ENCODE results near the gene PRR5L. TPM values are rescaled to one million over a fixed set of nuclear protein-coding genes. Genes with fewer than 3 reads are reported as not detected.
A peak's percentile ranks its signal among the peaks of the same experiment; 100 is the strongest.

The PRR5L gene
- total RNA-seq, 1 donor from 2014 or later, result 103 TPM

- H3K9me3 Mint-ChIP-seq (ENCODE audit: unreplicated experiment), result no peaks in the 10 kb centered on the region
- peak; percentile 89 for DNase-seq (ENCODE audit: extremely low spot score, unreplicated experiment)
- peak overlapping the region; percentile 97 for H3K27ac Mint-ChIP-seq (ENCODE audit: unreplicated experiment)
- H3K4me3 Mint-ChIP-seq (ENCODE audit: unreplicated experiment), result peak overlapping the region; percentile 98
- no peaks in the 10 kb centered on the region for H3K27me3 Mint-ChIP-seq (ENCODE audit: unreplicated experiment)
- H3K4me1 Mint-ChIP-seq (ENCODE audit: unreplicated experiment), result peaks cover 67% of the 10 kb centered on the region
- H3K36me3 Mint-ChIP-seq (ENCODE audit: unreplicated experiment), result peaks cover 28% of the 10 kb centered on the region
- TF ChIP-seq CTCF (IDR thresholded peaks at IDR 0.05), result peak; percentile 80
These were observed 81.0 kb downstream of the PRR5L start for GRCh38 chr11:36376888-36377758.

GRCh38 chr11:36377759-36378564, 81.9 kb downstream of the PRR5L start:
- Mint-ChIP-seq H3K36me3 (ENCODE audit: unreplicated experiment) (peaks cover 29% of the 10 kb centered on the region), H3K27ac (ENCODE audit: unreplicated experiment) (peak overlapping the region; percentile 97), H3K4me3 (ENCODE audit: unreplicated experiment) (peak overlapping the region; percentile 98), H3K27me3 (ENCODE audit: unreplicated experiment) (no peaks in the 10 kb centered on the region), H3K9me3 (ENCODE audit: unreplicated experiment) (no peaks in the 10 kb centered on the region), H3K4me1 (ENCODE audit: unreplicated experiment) (peaks cover 67% of the 10 kb centered on the region)
- DNase-seq (ENCODE audit: extremely low spot score, unreplicated experiment), result no peak
- TF ChIP-seq CTCF (IDR thresholded peaks at IDR 0.05), result no peak

DNA sequence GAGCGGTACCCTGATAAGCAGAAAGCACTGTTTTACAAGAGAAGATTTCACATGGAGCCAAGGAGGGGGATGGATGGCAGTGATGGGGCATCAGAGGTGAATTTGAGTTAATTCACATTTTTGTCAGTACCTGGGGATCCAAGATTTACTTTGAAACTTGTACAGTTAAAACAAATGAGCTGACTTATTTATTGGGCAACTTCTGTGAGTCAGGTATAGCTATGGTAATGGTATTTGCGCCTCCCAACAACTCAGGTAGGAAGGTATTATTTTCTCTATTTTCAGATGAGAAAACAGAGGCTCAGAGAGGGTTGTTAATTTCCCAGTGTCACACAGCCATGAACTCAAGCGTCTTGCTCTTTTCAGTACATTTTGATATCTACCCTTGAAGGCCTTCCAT, 83.6 kb downstream of the PRR5L start:
- peak overlapping the region; percentile 98 for H3K4me3 Mint-ChIP-seq (ENCODE audit: unreplicated experiment)

DNA sequence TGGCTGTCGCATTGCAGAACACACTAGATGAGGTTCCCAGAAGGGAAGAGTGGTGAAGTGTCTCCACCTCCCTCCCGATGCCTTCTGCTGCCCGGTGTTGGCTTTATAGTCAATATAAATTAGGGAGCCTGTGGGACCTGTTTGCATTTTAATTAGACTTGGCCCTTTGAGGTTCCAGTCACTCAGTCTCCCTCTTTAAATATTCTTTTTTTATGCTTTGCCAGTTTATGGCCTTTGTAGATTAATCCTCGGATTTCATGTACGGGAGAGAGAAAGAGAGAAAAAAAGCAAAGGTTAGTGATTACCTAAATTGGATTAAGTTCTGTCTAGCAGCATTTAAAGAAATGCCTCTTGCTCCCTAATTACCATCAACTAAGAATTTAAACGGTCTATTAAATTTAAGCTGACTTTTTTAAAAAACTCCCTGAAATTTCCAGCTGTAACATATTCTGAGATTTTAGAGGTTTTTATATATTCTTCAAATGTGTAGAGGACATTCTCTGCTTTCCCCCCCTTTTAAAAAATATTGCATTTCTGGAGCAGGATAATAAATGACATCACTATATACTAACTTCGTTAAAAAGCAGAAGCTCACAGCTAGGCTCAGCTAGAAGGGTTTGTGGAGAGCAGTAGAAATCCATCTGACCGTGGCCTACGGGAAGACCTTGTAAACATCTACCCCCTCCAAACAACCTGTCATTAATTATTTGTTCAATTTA, 84.4 kb downstream of the PRR5L start:
- H3K36me3 Mint-ChIP-seq (ENCODE audit: unreplicated experiment), result peaks cover 43% of the 10 kb centered on the region

More for the DNA sequence above, 83.6 kb downstream of the PRR5L start:
- DNase-seq (ENCODE audit: extremely low spot score, unreplicated experiment), result no peak
- Mint-ChIP-seq H3K27ac (ENCODE audit: unreplicated experiment) (peak overlapping the region; percentile 97), H3K9me3 (ENCODE audit: unreplicated experiment) (no peaks in the 10 kb centered on the region), H3K4me1 (ENCODE audit: unreplicated experiment) (peaks cover 71% of the 10 kb centered on the region), H3K36me3 (ENCODE audit: unreplicated experiment) (peaks cover 41% of the 10 kb centered on the region), H3K27me3 (ENCODE audit: unreplicated experiment) (no peaks in the 10 kb centered on the region)
- TF ChIP-seq CTCF (IDR thresholded peaks at IDR 0.05), result no peak

More for the DNA sequence above, 84.4 kb downstream of the PRR5L start:
- H3K9me3 Mint-ChIP-seq (ENCODE audit: unreplicated experiment), result no peaks in the 10 kb centered on the region
- no peak for TF ChIP-seq CTCF (IDR thresholded peaks at IDR 0.05)
- H3K27ac Mint-ChIP-seq (ENCODE audit: unreplicated experiment), result peak overlapping the region; percentile 97
- peak overlapping the region; percentile 98 for H3K4me3 Mint-ChIP-seq (ENCODE audit: unreplicated experiment)
- DNase-seq (ENCODE audit: extremely low spot score, unreplicated experiment), result no peak
- H3K4me1 Mint-ChIP-seq (ENCODE audit: unreplicated experiment), result peaks cover 73% of the 10 kb centered on the region
- no peaks in the 10 kb centered on the region for H3K27me3 Mint-ChIP-seq (ENCODE audit: unreplicated experiment)
